NB4 (cell line): ENCODE measurements around the gene STK40.

Source experiments
- DNase-seq: peaks from one replicate; pipeline ENCODE4 v3.0.0; 2010; ENCODE audit warnings: low read depth
- H3K4me3 ChIP-seq: one replicate; pipeline ENCODE4 v1.5.1; 2011; ENCODE audit warnings: mild to moderate bottlenecking, low read depth, low read length, moderate library complexity
- MAX ChIP-seq: IDR thresholded peaks from 2 replicates; pipeline ENCODE4 v1.6.1; 2011; ENCODE audit warnings: low read depth, low read length
- MYC ChIP-seq: IDR thresholded peaks from 2 replicates; pipeline ENCODE4 v1.6.1; 2011; ENCODE audit warnings: low read depth, low read length
- POLR2A ChIP-seq: IDR thresholded peaks from 2 replicates; pipeline ENCODE4 v1.6.1; 2011; ENCODE audit warnings: mild to moderate bottlenecking; ENCODE audit not compliant: insufficient read length; ENCODE audit errors: extremely low read depth
- TF ChIP-seq, protein P1 (sequence below): IDR thresholded peaks from one replicate; pipeline ENCODE4 v1.5.1; 2012; ENCODE audit warnings: low read depth, low read length

Gene STK40

GRCh38 chr1:36393686-36394085 lies 8.0 kb upstream of the STK40 start:
- TF ChIP-seq, protein P1, sequence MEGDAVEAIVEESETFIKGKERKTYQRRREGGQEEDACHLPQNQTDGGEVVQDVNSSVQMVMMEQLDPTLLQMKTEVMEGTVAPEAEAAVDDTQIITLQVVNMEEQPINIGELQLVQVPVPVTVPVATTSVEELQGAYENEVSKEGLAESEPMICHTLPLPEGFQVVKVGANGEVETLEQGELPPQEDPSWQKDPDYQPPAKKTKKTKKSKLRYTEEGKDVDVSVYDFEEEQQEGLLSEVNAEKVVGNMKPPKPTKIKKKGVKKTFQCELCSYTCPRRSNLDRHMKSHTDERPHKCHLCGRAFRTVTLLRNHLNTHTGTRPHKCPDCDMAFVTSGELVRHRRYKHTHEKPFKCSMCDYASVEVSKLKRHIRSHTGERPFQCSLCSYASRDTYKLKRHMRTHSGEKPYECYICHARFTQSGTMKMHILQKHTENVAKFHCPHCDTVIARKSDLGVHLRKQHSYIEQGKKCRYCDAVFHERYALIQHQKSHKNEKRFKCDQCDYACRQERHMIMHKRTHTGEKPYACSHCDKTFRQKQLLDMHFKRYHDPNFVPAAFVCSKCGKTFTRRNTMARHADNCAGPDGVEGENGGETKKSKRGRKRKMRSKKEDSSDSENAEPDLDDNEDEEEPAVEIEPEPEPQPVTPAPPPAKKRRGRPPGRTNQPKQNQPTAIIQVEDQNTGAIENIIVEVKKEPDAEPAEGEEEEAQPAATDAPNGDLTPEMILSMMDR: no peak
- no peak for TF ChIP-seq MYC
- no peak for TF ChIP-seq MAX
- no peak for TF ChIP-seq POLR2A
- no peak for DNase-seq
- H3K4me3 ChIP-seq: no peak overlapping the region

GRCh38 chr1:36392836-36393235 lies 7.1 kb upstream of the STK40 start:
- no peak overlapping the region for H3K4me3 ChIP-seq
- TF ChIP-seq, protein P1: no peak
- TF ChIP-seq POLR2A (no peak), MYC (no peak), MAX (no peak)

DNA sequence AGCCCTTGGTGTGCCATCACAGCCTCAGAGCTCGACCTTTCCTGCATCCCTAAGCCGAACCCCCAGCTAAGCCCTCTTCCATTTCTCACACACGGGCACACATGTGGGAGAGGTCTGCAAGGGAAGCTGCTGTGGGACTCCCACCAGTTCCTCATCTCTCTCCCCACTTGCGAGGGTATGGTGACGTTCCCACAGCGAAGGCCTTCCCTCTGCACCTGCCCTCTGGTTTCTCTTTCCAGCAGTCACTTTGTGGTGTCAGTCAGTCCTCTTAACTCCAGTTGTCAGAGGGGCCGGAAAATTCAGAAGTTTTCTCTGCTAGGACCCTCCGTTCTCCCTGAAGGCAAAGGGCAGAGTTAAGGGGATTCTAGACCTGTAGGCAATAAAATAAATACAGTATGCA lies 5.5 kb upstream of the STK40 start:
- no peak for DNase-seq
- no peak overlapping the region for H3K4me3 ChIP-seq
- TF ChIP-seq MAX (no peak), MYC (no peak), POLR2A (no peak)
- TF ChIP-seq, protein P1: no peak

More at GRCh38 chr1:36392836-36393235, 7.1 kb upstream of the STK40 start:
- no peak for DNase-seq

DNA sequence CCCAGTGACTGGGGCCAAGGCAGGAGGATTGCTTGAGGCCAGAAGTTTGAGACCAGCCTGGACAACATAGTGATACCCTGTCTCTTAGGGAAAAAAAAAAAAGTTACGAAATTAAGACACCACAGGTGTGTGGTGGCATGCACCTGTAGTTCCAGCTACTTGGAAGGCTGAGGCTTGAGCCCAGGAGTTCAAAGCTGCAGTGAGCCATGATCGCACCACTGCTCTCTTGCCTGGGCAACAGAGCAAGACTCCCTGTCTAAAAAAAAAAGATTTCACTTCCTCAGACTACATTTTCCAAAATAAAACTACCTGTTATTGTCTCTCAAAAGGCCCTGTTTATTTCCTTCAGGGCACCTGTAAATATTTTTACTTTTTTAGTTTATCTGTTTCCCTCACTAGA lies 4.7 kb upstream of the STK40 start:
- no peak for DNase-seq
- H3K4me3 ChIP-seq: no peak overlapping the region
- TF ChIP-seq MAX: no peak
- TF ChIP-seq, protein P1: no peak
- no peak for TF ChIP-seq POLR2A
- TF ChIP-seq MYC: no peak

DNA sequence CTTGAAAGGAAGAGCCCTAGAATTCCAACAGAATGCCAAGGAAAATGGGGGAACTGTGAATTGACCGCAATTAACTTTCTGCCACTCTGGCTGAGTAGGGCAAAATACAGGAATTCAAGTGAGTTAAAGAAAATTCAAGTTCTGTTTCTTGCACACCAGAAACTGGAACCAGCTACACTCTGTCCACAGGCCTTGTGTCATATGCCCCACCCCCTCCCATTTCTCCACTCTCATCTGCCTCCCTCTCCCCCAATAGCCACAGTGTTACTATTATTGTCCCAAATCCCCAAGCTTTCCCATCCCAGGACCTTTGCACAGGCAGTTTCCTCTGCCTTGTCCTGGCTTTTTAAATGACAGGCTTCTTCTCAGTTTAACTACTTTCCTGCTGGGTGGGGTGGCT lies 4.3 kb upstream of the STK40 start:
- DNase-seq: no peak
- TF ChIP-seq POLR2A (no peak), MYC (no peak), MAX (no peak)
- TF ChIP-seq, protein P1: no peak
- no peak overlapping the region for H3K4me3 ChIP-seq

DNA sequence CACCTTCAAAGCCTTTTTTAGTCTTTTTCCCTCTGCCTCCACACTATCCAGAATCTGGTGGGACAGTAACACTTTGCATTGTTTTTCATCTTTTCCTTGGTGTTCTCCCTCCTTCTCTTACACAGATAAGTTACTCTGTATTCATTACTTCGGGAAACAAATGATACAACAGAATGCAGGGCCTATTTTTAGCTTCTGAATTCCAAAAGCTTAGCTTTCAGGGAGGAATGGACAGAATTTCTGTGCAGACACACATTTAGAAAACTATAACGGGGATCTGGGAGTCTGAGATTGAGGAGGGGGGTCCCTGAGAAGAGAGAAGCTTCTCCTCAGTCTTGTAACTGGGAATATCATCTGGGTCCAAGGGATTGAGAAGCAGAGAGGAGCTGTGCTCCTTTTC lies 3.5 kb upstream of the STK40 start:
- TF ChIP-seq MYC (no peak), POLR2A (no peak), MAX (no peak)
- TF ChIP-seq, protein P1: no peak
- no peak for DNase-seq
- H3K4me3 ChIP-seq: no peak overlapping the region
